ENCODE data around the gene KCNJ5. TPM values are rescaled to one million over a fixed set of nuclear protein-coding genes. Genes with fewer than 3 reads are reported as not detected.

Gene KCNJ5
- total and polyA plus RNA-seq, 10 of the 15 experiments (the other 5 are each of a cell fraction or from before 2014, with no cell fraction given) = 0.03 TPM; not detected in 8

DNA sequence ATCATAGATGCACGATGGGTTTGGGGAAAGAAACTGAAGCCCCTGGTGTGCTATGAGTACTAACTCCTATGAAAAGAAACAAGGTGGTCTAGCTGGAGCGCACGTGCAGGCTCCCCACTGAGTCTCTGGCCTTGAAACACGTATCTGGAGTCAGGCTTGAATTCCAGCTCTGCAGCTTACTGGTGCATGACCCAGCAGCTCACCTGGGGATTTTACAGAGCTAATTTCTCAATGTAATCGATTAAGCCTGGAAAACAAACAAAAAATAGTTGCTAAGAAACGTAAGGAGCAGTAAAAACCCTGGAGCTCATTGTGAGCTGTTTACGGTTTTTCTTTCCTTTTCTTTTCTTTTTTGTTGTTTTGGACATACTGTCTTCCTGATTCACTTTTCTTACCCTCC, 36.3 kb upstream of the KCNJ5 start (continued):
- no peak for TF ChIP-seq HSF1 (IDR thresholded peaks at IDR 0.05; ENCODE audit: low read depth, low read length)

DNA sequence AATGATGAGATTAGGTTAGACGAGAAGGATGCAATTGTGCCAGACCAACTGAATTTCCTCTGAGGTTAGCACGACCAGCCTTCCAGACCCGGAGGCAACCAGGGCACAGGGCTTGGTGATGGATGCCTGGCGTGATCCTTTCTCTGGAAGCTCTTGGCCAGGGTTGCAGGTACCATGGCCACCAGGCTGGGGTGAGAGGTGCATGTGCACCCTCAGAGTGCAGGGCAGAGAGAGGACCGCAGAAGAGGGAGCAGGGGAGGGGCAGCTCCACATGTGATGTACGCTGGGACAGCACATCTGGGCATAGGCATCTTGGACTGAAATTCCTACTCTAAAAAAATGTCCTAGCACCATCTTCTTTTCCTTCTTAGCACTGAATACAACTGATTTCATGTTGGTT, 34.9 kb upstream of the KCNJ5 start:
- 42% methylated on average over 6 of the region's 6 CpGs for WGBS (ENCODE audit: insufficient coverage, insufficient replicate concordance, low lambda C conversion rate, missing lambda C conversion rate)

More for the DNA sequence above, 34.9 kb upstream of the KCNJ5 start:
- in situ Hi-C loops (cut with MboI) (loop anchor here (5.0 to 10.0 kb wide), 2 partner anchors 689 to 831 kb away; no protein-coding TSS in a partner anchor), intact Hi-C loops (cut with micrococcal nuclease; ENCODE audit: unreplicated experiment) (no loop called here)
- no peak overlapping the region for H3K4me2 ChIP-seq (ENCODE audit: control insufficient read depth, insufficient read depth)
- ChIA-PET CTCF (interaction anchor here (1.1 to 2.5 kb wide), 3 partner anchors 25 to 706 kb away, joined by 3 to 11 read pairs (median 4); no protein-coding TSS in a partner anchor), SMC1A (ENCODE audit: uncharacterized antibody, unreplicated experiment) (interaction anchor here (1.3 to 2.4 kb wide), 2 partner anchors 211 to 699 kb away, joined by 3 to 6 read pairs; no protein-coding TSS in a partner anchor), POLR2A (no interaction called here), RAD21 (ENCODE audit: unreplicated experiment) (no interaction called here)
- no peaks in the 10 kb centered on the region; a peak in 2 of 4 replicates for H3K27me3 ChIP-seq (replicated peaks in 1 of 2; ENCODE audit: control insufficient read depth in 2 of 2, insufficient read depth in 2 of 2, low read length in 1 of 2)
- H3K79me2 ChIP-seq (ENCODE audit: control insufficient read depth, insufficient read depth, low read length) = no peaks in the 10 kb centered on the region
- H3K27ac ChIP-seq (ENCODE audit: control insufficient read depth, insufficient read depth) = no peak overlapping the region
- no peak for DNase-seq (ENCODE audit: low read depth, low spot score)
- no peaks in the 10 kb centered on the region for H3K9me3 ChIP-seq (replicated peaks; ENCODE audit: control insufficient read depth, insufficient read depth, low read length)
- H3K4me1 ChIP-seq (ENCODE audit: control insufficient read depth, insufficient read depth, low read length) = no peaks in the 10 kb centered on the region
- no peak overlapping the region for H3K4me3 ChIP-seq
- no peaks in the 10 kb centered on the region for H4K20me1 ChIP-seq (ENCODE audit: control insufficient read depth, insufficient read depth)
- TF ChIP-seq WRNIP1 (IDR thresholded peaks at IDR 0.05; ENCODE audit: borderline replicate concordance, low read depth, low read length) = no peak
- no peak for TF ChIP-seq CBFB (IDR thresholded peaks at IDR 0.05; ENCODE audit: low read depth)
- no peak for TF ChIP-seq GATAD2B (conservative IDR thresholded peaks at IDR 0.05; ENCODE audit: low read depth)
- no peak for TF ChIP-seq FOS (IDR thresholded peaks at IDR 0.05; ENCODE audit: borderline replicate concordance, extremely low read depth, insufficient read length)
- no peaks in the 10 kb centered on the region for H3K36me3 ChIP-seq (ENCODE audit: control insufficient read depth in 2 of 2, insufficient read depth in 2 of 2, low read length in 1 of 2)
- no peak for ATAC-seq
- no peak overlapping the region for H3K9ac ChIP-seq (ENCODE audit: control insufficient read depth, insufficient read depth, low read length)
- no TSS peak for BruUV-seq (replicated peaks)
- no peak for FAIRE-seq
- no peak overlapping the region for H2AFZ ChIP-seq (ENCODE audit: control insufficient read depth, low read depth, low read length)
